ENCODE measurements around the gene AGRN.
"Not testable (repeated sequence)": the region's sequence is repeated elsewhere in the genome, so short reads cannot be mapped to it uniquely, and the experiment has no call there.

The AGRN gene

GRCh38 chr1:1054099-1054700, 34.3 kb downstream of the AGRN start:
- no peak for ATAC-seq

- no peak for ATAC-seq
Measured at GRCh38 chr1:1054971-1055370, 35.1 kb downstream of the AGRN start.

- no peak for ATAC-seq
Measured at GRCh38 chr1:1055841-1056736, 36.2 kb downstream of the AGRN start.

- not testable (repeated sequence) for ATAC-seq
Measured at GRCh38 chr1:1057769-1058087, 37.8 kb downstream of the AGRN start.

- ATAC-seq = no peak
Measured at GRCh38 chr1:1058088-1058905, 38.4 kb downstream of the AGRN start.

- peak; percentile 9 to 15 for ATAC-seq
Measured at GRCh38 chr1:1058921-1059493, 39.1 kb downstream of the AGRN start.

GRCh38 chr1:1059494-1060280, 39.8 kb downstream of the AGRN start:
- ATAC-seq = peak; percentile 63

GRCh38 chr1:1060281-1061000, 40.5 kb downstream of the AGRN start:
- no peak for ATAC-seq

- no peak for ATAC-seq
Measured at GRCh38 chr1:1061682-1062345, 41.9 kb downstream of the AGRN start.

GRCh38 chr1:1062348-1063163, 42.6 kb downstream of the AGRN start:
- no peak for ATAC-seq

- ATAC-seq = no peak
Measured at GRCh38 chr1:1063261-1063944, 43.5 kb downstream of the AGRN start.

- peak; percentile 83 to 86 for ATAC-seq
Measured at GRCh38 chr1:1063945-1064831, 44.3 kb downstream of the AGRN start.

GRCh38 chr1:1065265-1065939, 45.5 kb downstream of the AGRN start:
- ATAC-seq = no peak

GRCh38 chr1:1065940-1066304, 46.0 kb downstream of the AGRN start:
- ATAC-seq = not testable (repeated sequence)

GRCh38 chr1:1066403-1067283, 46.7 kb downstream of the AGRN start:
- ATAC-seq = no peak

GRCh38 chr1:1067284-1067859, 47.5 kb downstream of the AGRN start:
- ATAC-seq = no peak

Data from activated CD4-positive, CD25-positive, alpha-beta regulatory T cell treated with anti-CD3 and anti-CD28 coated beads, Interleukin-2, amount 50 U/mL, for 24 hours (primary cell).